ENCODE results near the gene TENM3. TPM values are rescaled to one million over a fixed set of nuclear protein-coding genes. Genes with fewer than 3 reads are reported as not detected.

TENM3 gene
- polyA plus RNA-seq, 1 experiment = 54.9 TPM

- Histone ChIP-seq H3K9me3 (ENCODE audit: control insufficient read depth, insufficient read depth, low read length) (no peaks in the 10 kb centered on the region), H3K27me3 (ENCODE audit: control insufficient read depth, insufficient read depth, low read length) (no peaks in the 10 kb centered on the region), H3K4me3 (ENCODE audit: low read depth, low read length) (no peak overlapping the region), H3K27ac (ENCODE audit: low read depth, low read length) (no peak overlapping the region)
- TF ChIP-seq, protein P1, sequence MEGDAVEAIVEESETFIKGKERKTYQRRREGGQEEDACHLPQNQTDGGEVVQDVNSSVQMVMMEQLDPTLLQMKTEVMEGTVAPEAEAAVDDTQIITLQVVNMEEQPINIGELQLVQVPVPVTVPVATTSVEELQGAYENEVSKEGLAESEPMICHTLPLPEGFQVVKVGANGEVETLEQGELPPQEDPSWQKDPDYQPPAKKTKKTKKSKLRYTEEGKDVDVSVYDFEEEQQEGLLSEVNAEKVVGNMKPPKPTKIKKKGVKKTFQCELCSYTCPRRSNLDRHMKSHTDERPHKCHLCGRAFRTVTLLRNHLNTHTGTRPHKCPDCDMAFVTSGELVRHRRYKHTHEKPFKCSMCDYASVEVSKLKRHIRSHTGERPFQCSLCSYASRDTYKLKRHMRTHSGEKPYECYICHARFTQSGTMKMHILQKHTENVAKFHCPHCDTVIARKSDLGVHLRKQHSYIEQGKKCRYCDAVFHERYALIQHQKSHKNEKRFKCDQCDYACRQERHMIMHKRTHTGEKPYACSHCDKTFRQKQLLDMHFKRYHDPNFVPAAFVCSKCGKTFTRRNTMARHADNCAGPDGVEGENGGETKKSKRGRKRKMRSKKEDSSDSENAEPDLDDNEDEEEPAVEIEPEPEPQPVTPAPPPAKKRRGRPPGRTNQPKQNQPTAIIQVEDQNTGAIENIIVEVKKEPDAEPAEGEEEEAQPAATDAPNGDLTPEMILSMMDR (IDR thresholded peaks at IDR 0.05; ENCODE audit: low read depth, low read length) = no peak
- ChIA-PET POLR2A (no interaction called here), CTCF (no interaction called here)
- no peak for DNase-seq (ENCODE audit: low read depth, low spot score)
Observed at GRCh38 chr4:182426901-182427300, 183.7 kb downstream of the TENM3 start.

- peak; percentile 39 for DNase-seq (ENCODE audit: low read depth, low spot score)
- CTCF ChIA-PET = no interaction called here
- no peak overlapping the region for H3K27ac ChIP-seq (ENCODE audit: low read depth, low read length)
Observed at GRCh38 chr4:182427554-182427953, 184.4 kb downstream of the TENM3 start.

DNA sequence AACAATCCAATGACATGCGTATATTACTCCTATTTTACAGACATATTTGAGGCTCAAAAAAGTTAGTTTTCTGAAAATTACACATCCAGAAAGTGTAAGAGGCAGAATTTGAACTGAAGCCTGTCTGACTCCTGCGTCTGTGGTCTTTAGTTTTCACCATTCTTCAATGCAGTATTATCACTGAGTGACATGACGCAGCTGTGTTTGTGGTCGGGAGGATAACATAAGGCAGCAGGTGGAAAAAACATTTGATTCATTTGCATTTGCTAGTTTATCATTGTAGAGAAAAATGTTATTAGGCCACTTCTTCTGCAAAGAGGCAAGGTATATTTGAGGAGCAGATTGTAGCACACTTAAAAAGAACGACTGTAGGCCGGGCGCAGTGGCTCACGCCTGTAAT is 186.7 kb downstream of the TENM3 start:
- Histone ChIP-seq H3K27ac (ENCODE audit: low read depth, low read length) (no peak overlapping the region), H3K9me3 (ENCODE audit: control insufficient read depth, insufficient read depth, low read length) (no peaks in the 10 kb centered on the region), H3K4me3 (ENCODE audit: low read depth, low read length) (no peak overlapping the region), H3K27me3 (ENCODE audit: control insufficient read depth, insufficient read depth, low read length) (no peaks in the 10 kb centered on the region)
- DNase-seq (ENCODE audit: low read depth, low spot score) = no peak
- ChIA-PET CTCF (no interaction called here), POLR2A (no interaction called here)
- TF ChIP-seq, protein P1 (IDR thresholded peaks at IDR 0.05; ENCODE audit: low read depth, low read length) = no peak

More at GRCh38 chr4:182427554-182427953, 184.4 kb downstream of the TENM3 start:
- Histone ChIP-seq H3K4me3 (ENCODE audit: low read depth, low read length) (no peak overlapping the region), H3K9me3 (ENCODE audit: control insufficient read depth, insufficient read depth, low read length) (no peaks in the 10 kb centered on the region), H3K27me3 (ENCODE audit: control insufficient read depth, insufficient read depth, low read length) (no peaks in the 10 kb centered on the region)
- POLR2A ChIA-PET = no interaction called here
- TF ChIP-seq, protein P1 (IDR thresholded peaks at IDR 0.05; ENCODE audit: low read depth, low read length) = no peak

GRCh38 chr4:182432819-182433218 is 189.6 kb downstream of the TENM3 start:
- Histone ChIP-seq H3K4me3 (ENCODE audit: low read depth, low read length) (no peak overlapping the region), H3K9me3 (ENCODE audit: control insufficient read depth, insufficient read depth, low read length) (no peaks in the 10 kb centered on the region), H3K27me3 (ENCODE audit: control insufficient read depth, insufficient read depth, low read length) (no peaks in the 10 kb centered on the region), H3K27ac (ENCODE audit: low read depth, low read length) (no peak overlapping the region)
- no peak for DNase-seq (ENCODE audit: low read depth, low spot score)
- POLR2A ChIA-PET = no interaction called here
- CTCF ChIA-PET = no interaction called here
- TF ChIP-seq, protein P1 (IDR thresholded peaks at IDR 0.05; ENCODE audit: low read depth, low read length) = no peak

DNA sequence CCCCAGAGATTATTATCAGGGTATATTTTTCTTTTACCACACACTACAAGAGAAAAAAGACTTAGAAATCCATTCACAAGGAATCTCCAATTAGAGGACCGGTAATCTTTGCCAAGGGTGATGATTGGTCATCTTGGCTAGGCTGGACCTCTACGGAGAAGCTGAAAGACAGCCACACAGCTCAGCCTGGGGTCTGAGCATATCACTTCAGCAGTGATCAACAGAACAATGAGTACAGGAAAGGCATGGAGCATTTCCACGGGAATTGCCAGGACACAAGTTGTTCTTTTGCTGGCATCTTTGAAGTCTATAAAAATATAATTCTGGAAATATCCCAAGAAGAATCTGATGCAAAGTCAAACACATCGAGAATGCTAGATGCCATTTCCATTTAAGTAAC is 191.5 kb downstream of the TENM3 start:
- POLR2A ChIA-PET = no interaction called here
- TF ChIP-seq, protein P1 (IDR thresholded peaks at IDR 0.05; ENCODE audit: low read depth, low read length) = no peak
- CTCF ChIA-PET = interaction anchor here (1.6 kb wide), 1 partner anchor 10 kb away, joined by 3 read pairs; no protein-coding TSS in a partner anchor
- H3K4me3 ChIP-seq (ENCODE audit: low read depth, low read length) = no peak overlapping the region
- H3K27ac ChIP-seq (ENCODE audit: low read depth, low read length) = no peak overlapping the region
- no peak for DNase-seq (ENCODE audit: low read depth, low spot score)
- H3K9me3 ChIP-seq (ENCODE audit: control insufficient read depth, insufficient read depth, low read length) = no peaks in the 10 kb centered on the region
- no peaks in the 10 kb centered on the region for H3K27me3 ChIP-seq (ENCODE audit: control insufficient read depth, insufficient read depth, low read length)
